A549 (cell line): ENCODE data around the gene CIAO2B. TPM values are rescaled to one million over a fixed set of nuclear protein-coding genes. Genes with fewer than 3 reads are reported as not detected.

Experiments used
- ATAC-seq, 2 experiments: fragments of 200-7000 bp in 1 of 2; fragments of >200 bp in 1 of 2; cut with Nextera tagmentation in 1 of 2; cut with Tn5 transposase in 1 of 2; 3 replicates each; pipeline versions ENCODE4 v1.8.0 to v1.9.1; 2018 to 2020; ENCODE audit warnings: mild to moderate bottlenecking in 1 of 2, moderate library complexity in 1 of 2
- CTCF ChIA-PET: fragments of 300-600 bp; sonication (Branson Sonifier 250); formaldehyde crosslinking; extraction: SDS; loops from one replicate; lab custom pipeline; 2021; ENCODE audit warnings: antibody characterized with exemption, inconsistent platforms; lab: Yijun Ruan, JAX
- POLR2A ChIA-PET: fragments of 350-600 bp; formaldehyde crosslinking; extraction: SDS; loops from one replicate; lab custom pipeline; 2021; ENCODE audit warnings: antibody characterized with exemption, inconsistent platforms; lab: Yijun Ruan, JAX
- DNase-seq, 2 experiments: peaks; one replicate each; pipeline versions ENCODE4 v3.0.0 to v3.0.0-alpha.2; 2011 to 2016; ENCODE audit warnings: low read depth in 1 of 2, low spot score in 1 of 2
- FAIRE-seq: peaks from 2 replicates; lab custom pipeline; 2011; peaks lifted over from hg19 to GRCh38; lab: Jason Lieb, UNC
- H3K27ac ChIP-seq, 2 experiments: fragments of >200 bp; sonication (Bioruptor Twin); formaldehyde crosslinking; 3 replicates each; pipeline ENCODE4 v1.5.1; 2016 to 2017
- H3K4me1 ChIP-seq: fragments of >200 bp; sonication (Bioruptor Twin); formaldehyde crosslinking; 3 replicates; pipeline ENCODE4 v1.6.1; 2016
- H3K4me2 ChIP-seq: fragments of >200 bp; sonication (Bioruptor Twin); formaldehyde crosslinking; 3 replicates; pipeline ENCODE4 v1.6.1; 2016
- H3K4me3 ChIP-seq: fragments of >200 bp; sonication (Bioruptor Twin); formaldehyde crosslinking; 3 replicates; pipeline ENCODE4 v1.5.1; 2016
- H3K9me3 ChIP-seq: fragments of >200 bp; sonication (Bioruptor Twin); formaldehyde crosslinking; 3 replicates; pipeline ENCODE4 v1.6.1; 2016
- BHLHE40 ChIP-seq: IDR thresholded peaks from 2 replicates; pipeline ENCODE4 v1.6.1; 2012; ENCODE audit warnings: low read depth, low read length, inconsistent platforms
- CBX8 ChIP-seq: fragments of 200-600 bp; sonication (generic); IDR thresholded peaks from 2 replicates; pipeline ENCODE4 v1.6.1; 2016
- CHD4 ChIP-seq: fragments of 200-600 bp; sonication (generic); IDR thresholded peaks from 2 replicates; pipeline ENCODE4 v1.6.1; 2016; ENCODE audit warnings: antibody characterized with exemption, mild to moderate bottlenecking, borderline replicate concordance
- ESRRA ChIP-seq: fragments of 150-350 bp; IDR thresholded peaks from 2 replicates; pipeline ENCODE4 v1.6.1; 2014; ENCODE audit warnings: mild to moderate bottlenecking, low read length, borderline replicate concordance
- FOSL2 ChIP-seq, 2 experiments: fragments of 450-650 bp in 1 of 2; fragments of >200 bp in 1 of 2; sonication (Bioruptor Twin) in 1 of 2; formaldehyde crosslinking; IDR thresholded peaks; 2 replicates each; pipeline versions ENCODE4 v1.5.0 to v1.6.1; 2016 to 2020; ENCODE audit warnings: mild to moderate bottlenecking in 1 of 2, moderate library complexity in 1 of 2
- GATA3 ChIP-seq: IDR thresholded peaks from 2 replicates; pipeline ENCODE4 v1.6.1; 2012; ENCODE audit warnings: borderline replicate concordance
- HEYL ChIP-seq: fragments of 250-450 bp; sonication (Bioruptor Pico); IDR thresholded peaks from 2 replicates; pipeline ENCODE4 v1.8.0; 2021; ENCODE audit warnings: mild to moderate bottlenecking, moderate library complexity
- HOXA7 ChIP-seq: fragments of 250-450 bp; sonication (Bioruptor Pico); IDR thresholded peaks from 2 replicates; pipeline ENCODE4 v1.5.0; 2020; ENCODE audit warnings: mild to moderate bottlenecking, moderate library complexity
- HOXB13 ChIP-seq: fragments of 250-450 bp; sonication (Bioruptor Pico); IDR thresholded peaks from 2 replicates; pipeline ENCODE4 v1.5.0; 2020; ENCODE audit warnings: low read depth, mild to moderate bottlenecking, moderate library complexity
- KDM5A ChIP-seq: fragments of 200-600 bp; sonication (generic); IDR thresholded peaks from 2 replicates; pipeline ENCODE4 v1.6.1; 2016; ENCODE audit warnings: antibody characterized with exemption, mild to moderate bottlenecking
- MAFK ChIP-seq: fragments of 450-650 bp; IDR thresholded peaks from 2 replicates; pipeline ENCODE4 v1.6.1; 2014; ENCODE audit not compliant: partially characterized antibody
- MAZ ChIP-seq: fragments of 150-350 bp; IDR thresholded peaks from 2 replicates; pipeline ENCODE4 v1.6.1; 2014; ENCODE audit warnings: antibody characterized with exemption, low read depth, low read length, borderline replicate concordance
- MYC ChIP-seq: IDR thresholded peaks from 2 replicates; pipeline ENCODE4 v1.6.1; 2012; ENCODE audit warnings: mild to moderate bottlenecking, inconsistent platforms, low read length, improper control_type of control experiment, borderline replicate concordance
- NFE2L2 ChIP-seq: fragments of 150-350 bp; conservative IDR thresholded peaks from 2 replicates; pipeline ENCODE4 v1.6.1; 2014; ENCODE audit warnings: low read length
- NPAS2 ChIP-seq: fragments of 250-450 bp; sonication (Bioruptor Pico); IDR thresholded peaks from 2 replicates; pipeline ENCODE4 v1.8.0; 2022; ENCODE audit warnings: mild to moderate bottlenecking, moderate library complexity, borderline replicate concordance
- NR3C1 ChIP-seq: fragments of >200 bp; sonication (Bioruptor Twin); formaldehyde crosslinking; IDR thresholded peaks from 3 replicates; pipeline ENCODE4 v1.6.1; 2017
- PHF8 ChIP-seq: fragments of 200-600 bp; sonication (generic); IDR thresholded peaks from 2 replicates; pipeline ENCODE4 v1.6.1; 2016; ENCODE audit warnings: low read depth, mild to moderate bottlenecking, antibody characterized with exemption, moderate library complexity, borderline replicate concordance
- POLR2A ChIP-seq: IDR thresholded peaks from 2 replicates; pipeline ENCODE4 v1.6.1; 2012; ENCODE audit warnings: mild to moderate bottlenecking, low read length
- RAD21 ChIP-seq, 2 experiments: fragments of >200 bp in 1 of 2; sonication (Bioruptor Twin) in 1 of 2; formaldehyde crosslinking in 1 of 2; IDR thresholded peaks in 1 of 2; conservative IDR thresholded peaks in 1 of 2; 2 replicates in 1 of 2; 3 replicates in 1 of 2; pipeline ENCODE4 v1.6.1; 2012 to 2018; ENCODE audit warnings: inconsistent platforms in 1 of 2
- RARB ChIP-seq: fragments of 250-450 bp; sonication (Bioruptor Pico); IDR thresholded peaks from 2 replicates; pipeline ENCODE4 v1.8.0; 2021; ENCODE audit warnings: mild to moderate bottlenecking, moderate library complexity
- TFCP2L1 ChIP-seq: fragments of 250-450 bp; sonication (Bioruptor Pico); IDR thresholded peaks from 2 replicates; pipeline ENCODE4 v1.5.0; 2021; ENCODE audit warnings: mild to moderate bottlenecking
- ZNF302 ChIP-seq: fragments of 250-450 bp; sonication (Bioruptor Pico); IDR thresholded peaks from 2 replicates; pipeline ENCODE4 v1.9.0; 2021; ENCODE audit warnings: inconsistent platforms, mild to moderate bottlenecking, moderate library complexity
- WGBS: methylation state at CpG from one replicate; pipeline ENCODE4 v1.1.6; 2017; ENCODE audit errors: missing lambda C conversion rate; 5-methylcytosine and 5-hydroxymethylcytosine counted together
- polyA plus RNA-seq, 4 experiments: library from polyadenylated mRNA; depleted of rRNA in 3 of 4; stranded (reverse); fragments of >200 nt; fragmentation: RNase III in 1 of 4; extraction: RNeasy Plus Mini Kit Qiagen cat#74134 plus additional on column Dnase treatment in 1 of 4; gene quantifications; 2 replicates in 3 of 4; 3 replicates in 1 of 4; pipeline ENCODE4 v1.2.3, GENCODE V29; 2011 to 2017
- TF ChIP-seq, protein P1 (sequence below): fragments of 150-350 bp; IDR thresholded peaks from 2 replicates; pipeline ENCODE4 v1.6.1; 2014; ENCODE audit warnings: low read depth, mild to moderate bottlenecking, low read length
- TF ChIP-seq, protein P2 (sequence below): IDR thresholded peaks from 2 replicates; pipeline ENCODE4 v1.6.1; 2012

Gene CIAO2B
- polyA plus RNA-seq, 2 of the 4 experiments (the other 2 are of a cell fraction): 134 to 140 TPM

DNA sequence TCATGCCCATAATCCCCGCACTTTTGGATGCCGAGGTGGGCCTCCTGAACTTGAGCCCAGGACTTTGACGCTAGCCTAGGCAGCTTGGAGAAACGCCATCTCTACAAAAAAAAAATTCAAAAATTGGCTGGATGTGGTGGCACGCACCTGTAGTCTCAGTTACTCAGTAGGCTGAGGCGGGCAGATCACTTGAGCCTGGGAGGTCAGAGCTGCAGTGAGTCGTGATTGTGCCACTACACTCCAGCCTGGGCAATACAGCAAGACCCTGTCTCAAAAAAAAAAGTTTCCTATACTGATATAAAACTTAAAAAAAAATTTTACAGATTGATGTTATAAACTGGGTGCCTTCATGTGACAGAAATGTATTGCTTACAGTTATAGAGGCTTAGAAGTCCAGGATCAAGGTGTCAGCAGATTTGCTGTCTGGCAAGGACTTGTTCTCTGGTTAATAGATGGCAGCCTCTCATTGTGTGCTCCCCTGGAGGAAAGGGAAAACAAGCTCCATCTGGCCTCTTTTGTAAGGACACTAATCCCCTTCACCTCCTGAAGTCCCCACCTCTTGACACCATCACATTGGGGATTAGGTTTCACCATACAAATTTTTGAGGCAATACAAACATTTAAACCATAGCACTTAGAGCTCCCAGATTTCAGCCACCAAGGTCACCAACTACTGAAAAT lies 18.4 kb upstream of the CIAO2B start:
- no peak overlapping the region for H3K27ac ChIP-seq
- H3K4me1 ChIP-seq: peaks cover 10% of the 10 kb centered on the region; the same call in 2 of the 3 replicates
- H3K9me3 ChIP-seq: peaks cover 8% of the 10 kb centered on the region; the same call in 1 of the 3 replicates
- H3K4me3 ChIP-seq: no peak overlapping the region
- DNase-seq (no peak), FAIRE-seq (no peak)
- H3K4me2 ChIP-seq: no peak overlapping the region
- POLR2A ChIA-PET: interaction anchor here (0.6 to 1.4 kb wide), 2 partner anchors 8 to 9 kb away, joined by 3 read pairs; partner anchors contain the start of gene CES3
- TF ChIP-seq KDM5A: no peak
- TF ChIP-seq GATA3: no peak
- TF ChIP-seq HOXA7: no peak
- no peak for TF ChIP-seq POLR2A
- TF ChIP-seq, protein P1, sequence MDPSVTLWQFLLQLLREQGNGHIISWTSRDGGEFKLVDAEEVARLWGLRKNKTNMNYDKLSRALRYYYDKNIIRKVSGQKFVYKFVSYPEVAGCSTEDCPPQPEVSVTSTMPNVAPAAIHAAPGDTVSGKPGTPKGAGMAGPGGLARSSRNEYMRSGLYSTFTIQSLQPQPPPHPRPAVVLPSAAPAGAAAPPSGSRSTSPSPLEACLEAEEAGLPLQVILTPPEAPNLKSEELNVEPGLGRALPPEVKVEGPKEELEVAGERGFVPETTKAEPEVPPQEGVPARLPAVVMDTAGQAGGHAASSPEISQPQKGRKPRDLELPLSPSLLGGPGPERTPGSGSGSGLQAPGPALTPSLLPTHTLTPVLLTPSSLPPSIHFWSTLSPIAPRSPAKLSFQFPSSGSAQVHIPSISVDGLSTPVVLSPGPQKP: no peak
- TF ChIP-seq ZNF302 (CRISPR knock-in tag): no peak
- no peak for TF ChIP-seq NR3C1
- no peak for TF ChIP-seq ESRRA
- no peak for TF ChIP-seq HEYL
- no peak for TF ChIP-seq FOSL2 (IDR thresholded peaks at IDR 0.05)
- TF ChIP-seq FOSL2 (CRISPR knock-in tag; IDR thresholded peaks at IDR 0.05): no peak
- no peak for TF ChIP-seq RAD21 (conservative IDR thresholded peaks at IDR 0.05 in 1 of 2, IDR thresholded peaks at IDR 0.05 in 1 of 2)
- TF ChIP-seq, protein P2, sequence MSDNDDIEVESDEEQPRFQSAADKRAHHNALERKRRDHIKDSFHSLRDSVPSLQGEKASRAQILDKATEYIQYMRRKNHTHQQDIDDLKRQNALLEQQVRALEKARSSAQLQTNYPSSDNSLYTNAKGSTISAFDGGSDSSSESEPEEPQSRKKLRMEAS: no peak
- no peak for TF ChIP-seq PHF8
- TF ChIP-seq HOXB13: no peak
- TF ChIP-seq MYC: no peak
- TF ChIP-seq TFCP2L1: no peak
- no peak for TF ChIP-seq NPAS2 (CRISPR knock-in tag)
- no peak for TF ChIP-seq RARB
- no peak for TF ChIP-seq CHD4
- TF ChIP-seq BHLHE40: no peak
- TF ChIP-seq, all 56 proteins: peak for 0
- 79% methylated on average over 7 of the region's 7 CpGs for WGBS
- CTCF ChIA-PET: interaction anchor here (0.6 to 3.1 kb wide), 19 partner anchors 8 to 233 kb away, joined by 3 to 65 read pairs (median 6); partner anchors contain the start of gene CES3
- ATAC-seq: no peak

DNA sequence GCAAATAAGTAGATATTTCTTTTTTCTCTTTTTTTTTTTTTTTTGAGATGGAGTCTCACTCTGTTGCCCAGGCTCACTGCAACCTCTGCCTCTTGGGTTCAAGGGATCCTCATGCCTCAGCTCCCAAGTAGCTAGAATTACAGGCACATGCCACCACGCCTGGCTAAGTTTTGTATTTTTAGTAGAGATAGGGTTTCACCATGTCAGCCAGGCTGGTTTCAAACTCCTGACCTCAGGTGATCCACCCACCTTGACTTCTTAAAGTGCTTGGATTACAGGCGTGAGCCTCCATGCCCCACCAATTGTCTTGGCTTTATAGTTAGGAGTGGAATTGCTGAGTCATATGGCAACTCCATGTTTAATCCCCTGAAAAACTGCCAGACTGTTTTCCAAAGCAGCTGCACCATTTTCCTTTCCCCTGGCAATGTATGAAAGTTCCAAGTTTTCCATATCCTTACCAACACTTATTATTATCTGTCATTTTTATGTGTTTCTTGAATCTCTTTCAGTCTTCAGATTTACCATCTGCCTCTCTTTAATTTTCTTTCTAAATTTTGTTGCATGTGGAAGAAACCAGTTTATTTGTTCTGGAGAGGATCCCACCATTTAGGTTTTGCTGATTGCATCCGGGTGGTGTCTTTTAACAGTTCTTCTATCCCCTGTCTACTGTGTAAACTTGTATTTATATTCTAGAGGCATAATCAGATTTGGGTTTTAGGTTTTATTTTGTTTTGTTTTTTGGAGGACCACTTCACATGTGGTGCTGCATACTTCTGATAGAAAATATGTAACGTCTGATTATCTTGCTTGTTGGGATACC lies 17.0 kb upstream of the CIAO2B start:
- ATAC-seq (no peak), DNase-seq (no peak), FAIRE-seq (no peak)
- peaks cover 12% of the 10 kb centered on the region; the same call in 2 of the 3 replicates for H3K4me1 ChIP-seq
- peaks cover 8% of the 10 kb centered on the region; the same call in 1 of the 3 replicates for H3K9me3 ChIP-seq
- WGBS: 80% methylated on average over 4 of the region's 4 CpGs
- H3K27ac ChIP-seq: no peak overlapping the region
- TF ChIP-seq, protein P2: no peak
- TF ChIP-seq NFE2L2 (peak; percentile 33; the same call in 1 of the 2 replicates), MAZ (no peak), CBX8 (no peak), MAFK (peak; percentile 77), CHD4 (no peak)
- POLR2A ChIA-PET: no interaction called here
- CTCF ChIA-PET: interaction anchor here (0.5 to 3.1 kb wide), 9 partner anchors 8 to 234 kb away, joined by 3 to 23 read pairs (median 4); partner anchors contain the start of gene CES3
- H3K4me3 ChIP-seq: no peak overlapping the region
- no peak overlapping the region for H3K4me2 ChIP-seq
